SKM-1 treated with dmso at 0.1 percent for 144 hours (cell line): ENCODE results near the gene TMEM37.

Source experiments
- DNase-seq: peaks from one replicate; lab custom pipeline; 2025; ENCODE audit not compliant: unreplicated experiment; lab: John Stamatoyannopoulos, UW

TMEM37 gene

DNA sequence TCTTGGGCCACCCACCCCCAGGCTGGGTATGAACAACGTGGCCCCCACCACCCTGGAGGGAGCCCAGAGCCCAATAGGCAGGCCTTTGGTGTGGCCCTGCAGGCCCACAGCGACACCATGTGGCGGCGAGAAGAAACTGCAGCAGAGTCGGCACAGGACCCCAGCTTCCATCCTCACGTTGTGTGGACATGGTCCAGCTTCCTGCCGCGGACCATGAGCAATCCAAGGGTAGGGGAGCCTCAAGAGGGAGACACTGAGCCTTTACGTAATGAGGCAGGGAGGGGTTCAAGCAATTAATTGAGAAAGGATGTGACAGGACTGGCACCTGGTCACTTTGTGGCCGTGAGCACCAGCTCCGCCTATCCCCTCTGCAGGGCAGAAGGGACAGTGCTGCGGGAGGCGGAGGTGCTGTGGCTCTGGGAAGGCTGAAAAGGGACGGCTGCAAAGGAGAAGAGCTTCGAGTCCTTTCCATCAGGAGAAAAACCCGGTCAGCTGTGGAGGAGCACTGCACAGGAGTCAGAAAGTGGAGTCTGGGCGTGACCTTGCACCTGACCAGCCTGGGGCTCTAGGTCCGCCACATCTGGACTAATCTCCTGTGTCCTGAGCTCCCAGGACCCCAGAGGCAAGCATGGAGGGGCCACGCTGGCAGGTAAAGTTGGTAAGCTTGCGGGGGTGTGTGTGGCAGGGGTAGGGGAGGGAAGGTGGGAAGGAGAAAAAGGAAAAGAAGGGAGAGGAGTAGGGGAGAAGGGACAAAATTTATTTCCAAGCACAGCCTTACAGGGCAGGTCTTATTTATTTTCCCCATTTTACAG is 44.9 kb downstream of the TMEM37 start:
- DNase-seq, result peak; percentile 57

DNA sequence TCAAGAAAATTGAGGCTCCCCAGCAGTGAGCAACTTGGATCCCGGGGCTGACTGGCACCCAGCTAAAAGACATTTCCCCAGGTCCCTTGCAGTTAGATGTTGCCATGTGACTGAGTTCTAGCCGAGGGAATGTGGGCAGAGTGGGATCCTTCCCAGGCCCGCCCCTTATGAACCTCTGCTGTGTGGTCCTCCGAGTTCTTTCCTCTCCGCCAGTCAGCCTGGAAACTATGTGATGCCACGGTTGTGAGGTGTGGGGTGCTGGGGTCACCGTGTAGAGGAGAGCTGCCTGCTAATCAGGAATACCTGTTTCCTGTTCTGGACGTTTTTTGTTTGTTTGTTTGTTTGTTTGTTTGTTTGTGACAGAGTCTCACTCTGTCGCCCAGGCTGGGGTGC is 45.5 kb downstream of the TMEM37 start:
- no peak for DNase-seq

- DNase-seq, result no peak
Measured at GRCh38 chr2:119478188-119478977, 46.7 kb downstream of the TMEM37 start.

- no peak for DNase-seq
Measured at GRCh38 chr2:119478978-119479295, 47.3 kb downstream of the TMEM37 start.

- DNase-seq, result no peak
Measured at GRCh38 chr2:119480184-119480583, 48.5 kb downstream of the TMEM37 start.

DNA sequence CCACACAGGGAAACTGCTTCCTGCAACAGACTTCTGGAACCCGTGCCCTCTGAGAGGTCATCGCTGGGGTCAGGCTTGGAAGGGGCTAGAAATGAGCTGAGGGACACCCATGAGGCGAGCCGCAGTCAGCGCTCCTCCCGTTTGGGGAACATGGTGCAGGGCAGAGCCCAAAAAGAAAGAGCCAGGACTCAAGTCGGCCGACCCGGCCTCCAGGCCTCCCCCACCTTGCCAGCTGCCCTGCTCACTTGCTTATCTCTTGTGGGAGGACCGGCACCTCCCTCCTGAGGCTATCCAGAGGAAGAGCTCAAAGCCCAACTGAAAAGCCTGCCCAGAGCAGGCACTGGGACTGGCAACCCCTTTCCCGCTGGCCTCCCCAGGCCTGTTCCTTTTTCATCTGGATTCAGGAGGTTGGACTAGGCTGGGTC is 49.1 kb downstream of the TMEM37 start:
- no peak for DNase-seq

DNA sequence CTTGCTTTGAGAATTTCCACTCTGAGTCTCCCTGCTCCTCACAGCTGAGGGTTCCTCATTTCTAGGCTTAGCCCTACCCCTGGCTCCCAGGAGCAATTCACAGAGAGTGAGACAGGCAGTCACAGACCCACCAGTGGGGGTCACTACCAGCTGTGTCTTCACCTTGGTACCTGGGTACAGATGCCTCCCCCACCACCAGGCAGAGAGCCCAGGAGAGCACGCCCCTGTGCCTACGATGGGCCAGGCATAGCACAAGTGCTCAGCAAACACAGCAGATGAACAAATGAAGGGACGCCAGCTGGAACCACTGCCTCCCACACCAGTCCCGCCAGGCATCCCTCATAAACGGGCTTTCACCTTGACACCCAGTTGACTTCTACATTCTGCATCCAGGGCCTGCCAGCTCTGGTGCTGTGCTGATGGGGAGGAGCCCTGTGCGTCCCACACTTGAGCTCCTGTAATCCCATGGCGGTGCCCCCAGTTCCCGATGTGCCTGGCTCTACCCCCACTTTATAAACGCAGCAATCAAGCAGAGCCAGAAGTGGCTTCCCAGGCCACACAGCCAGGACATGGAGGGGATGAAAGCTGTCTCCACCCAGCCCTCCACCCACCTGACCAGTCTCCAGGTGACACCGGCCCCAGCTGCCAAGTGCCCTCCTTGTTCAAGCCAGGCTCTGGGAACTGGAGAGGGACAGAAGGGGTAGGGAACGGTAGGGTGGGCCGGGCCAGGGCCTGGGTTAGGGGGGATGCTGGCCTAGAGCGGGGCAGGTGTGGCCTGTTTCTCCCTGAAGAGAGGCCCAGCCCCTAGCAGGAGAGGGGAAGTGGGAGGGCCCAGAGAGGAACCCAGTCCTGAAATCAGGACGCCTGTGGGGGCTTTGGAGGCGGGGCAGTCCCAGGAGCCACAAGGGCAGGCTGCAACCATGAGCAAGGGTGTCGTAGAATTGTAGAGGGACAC is 50.1 kb downstream of the TMEM37 start:
- no peak for DNase-seq

DNA sequence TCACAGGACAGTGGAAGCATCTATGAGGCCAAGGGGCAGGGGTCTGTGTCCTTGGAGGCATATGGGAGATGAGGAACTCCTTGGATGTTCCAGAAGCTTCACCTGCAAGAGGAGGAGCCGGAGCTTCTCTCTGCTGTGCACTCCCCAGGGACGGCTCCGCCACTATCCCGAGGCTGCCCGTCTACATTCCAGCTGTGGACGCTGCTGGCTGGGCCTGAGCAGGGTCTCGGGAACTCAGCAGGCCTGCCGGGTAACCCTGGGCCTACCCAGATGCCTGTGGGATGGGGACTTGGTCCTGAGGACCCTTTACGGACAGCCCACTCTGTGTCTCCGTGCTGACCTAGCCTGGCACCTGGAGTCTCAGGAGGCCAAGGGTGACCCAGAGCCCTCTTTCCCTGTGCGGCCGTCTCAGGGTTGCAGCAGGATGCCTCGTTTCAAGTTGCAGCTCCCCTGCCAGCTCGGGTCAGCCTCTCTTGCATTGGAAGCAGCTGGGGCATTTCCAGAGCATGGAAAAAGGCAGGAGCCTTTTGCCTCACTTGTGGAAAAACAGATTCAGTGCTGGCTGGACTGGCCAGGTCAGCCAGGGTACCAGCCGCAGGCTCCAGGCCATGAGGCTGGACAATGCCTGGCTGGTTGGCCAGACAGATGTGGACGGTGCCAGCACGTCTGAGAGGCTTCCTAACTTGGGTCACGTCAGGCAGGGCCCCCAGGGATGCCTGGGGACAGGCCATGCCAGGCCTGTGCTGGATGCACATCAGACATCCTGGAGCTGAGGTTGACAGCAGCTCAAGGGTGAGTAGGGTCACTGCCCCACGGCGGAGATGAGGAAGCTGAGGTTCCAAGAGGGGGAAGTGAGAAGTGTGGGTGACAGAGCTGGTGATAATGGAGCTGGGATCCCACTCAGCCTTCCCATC is 51.1 kb downstream of the TMEM37 start:
- peak; percentile 76 for DNase-seq

DNA sequence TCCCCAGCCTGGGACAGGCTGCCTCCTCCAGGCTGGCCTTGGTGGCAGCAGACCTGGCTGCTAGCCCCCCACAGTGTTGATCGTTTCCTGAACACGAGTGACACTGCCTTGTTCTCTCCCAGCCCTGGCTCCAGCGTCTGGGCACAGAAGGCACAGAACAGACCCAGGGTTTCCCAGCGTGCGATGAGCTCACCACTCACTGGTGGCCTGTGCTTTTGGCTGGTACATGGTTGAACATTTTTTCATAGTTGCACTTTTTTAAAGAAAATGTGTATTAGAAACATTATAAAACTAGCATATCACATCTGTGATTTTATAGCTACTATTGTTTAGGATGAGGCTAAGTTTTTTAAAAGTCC is 51.7 kb downstream of the TMEM37 start:
- DNase-seq, result peak; percentile 62

DNA sequence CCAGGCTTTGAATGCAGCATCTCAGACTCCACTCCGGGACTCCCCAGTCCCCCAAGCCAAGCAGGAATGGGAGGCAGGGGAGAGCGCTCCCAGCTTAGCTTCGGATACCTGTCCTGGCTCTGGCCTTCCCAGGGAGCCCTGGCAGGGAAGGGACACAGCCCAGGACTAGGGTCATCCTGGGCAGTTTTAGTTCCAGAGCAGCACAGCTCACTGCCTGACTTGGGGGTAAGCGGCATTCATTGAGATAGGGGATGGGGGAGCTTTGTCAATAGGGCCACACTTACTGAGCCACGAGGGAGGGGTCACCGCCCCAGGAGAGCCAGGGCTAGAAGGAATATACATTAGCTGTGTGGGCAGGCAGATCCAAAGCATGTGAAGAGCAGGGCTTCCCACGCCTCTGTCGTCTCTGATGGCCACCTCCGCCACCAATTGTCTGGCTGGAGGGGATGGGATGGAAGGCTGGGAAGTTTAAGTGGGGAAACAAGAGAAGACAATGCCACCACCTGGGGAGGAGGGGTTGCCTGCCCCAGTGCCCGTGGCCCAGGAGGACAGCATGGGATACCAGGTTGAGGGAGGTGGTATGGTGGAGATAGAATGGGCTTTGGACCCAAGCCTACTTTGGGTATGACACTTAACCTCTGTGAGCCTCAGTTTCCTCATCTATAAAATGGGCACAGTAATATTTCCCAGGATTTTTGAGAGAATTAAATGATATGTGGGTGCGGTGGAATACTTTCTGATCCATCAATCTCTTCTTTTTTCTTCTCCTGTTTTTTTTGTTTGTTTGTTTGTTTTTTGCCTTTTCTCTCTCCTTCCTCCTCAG is 52.5 kb downstream of the TMEM37 start:
- no peak for DNase-seq

GRCh38 chr2:119484834-119485233 is 53.2 kb downstream of the TMEM37 start:
- no peak for DNase-seq

- DNase-seq, result no peak
Measured at GRCh38 chr2:119485336-119486110, 53.9 kb downstream of the TMEM37 start.

- DNase-seq, result no peak
Measured at GRCh38 chr2:119486196-119486827, 54.7 kb downstream of the TMEM37 start.

- no peak for DNase-seq
Measured at GRCh38 chr2:119486886-119487285, 55.2 kb downstream of the TMEM37 start.

- no peak for DNase-seq
Measured at GRCh38 chr2:119487434-119488244, 56.0 kb downstream of the TMEM37 start.
